NCI-H187 (cell line): ENCODE results near the gene RNF220.
"Not testable (repeated sequence)": the region's sequence is repeated elsewhere in the genome, so short reads cannot be mapped to it uniquely, and the experiment has no call there.

Source experiments
- DNase-seq, 2 experiments: peaks; one replicate each; lab custom pipeline; 2025; lab: John Stamatoyannopoulos, UW

Gene RNF220

DNA sequence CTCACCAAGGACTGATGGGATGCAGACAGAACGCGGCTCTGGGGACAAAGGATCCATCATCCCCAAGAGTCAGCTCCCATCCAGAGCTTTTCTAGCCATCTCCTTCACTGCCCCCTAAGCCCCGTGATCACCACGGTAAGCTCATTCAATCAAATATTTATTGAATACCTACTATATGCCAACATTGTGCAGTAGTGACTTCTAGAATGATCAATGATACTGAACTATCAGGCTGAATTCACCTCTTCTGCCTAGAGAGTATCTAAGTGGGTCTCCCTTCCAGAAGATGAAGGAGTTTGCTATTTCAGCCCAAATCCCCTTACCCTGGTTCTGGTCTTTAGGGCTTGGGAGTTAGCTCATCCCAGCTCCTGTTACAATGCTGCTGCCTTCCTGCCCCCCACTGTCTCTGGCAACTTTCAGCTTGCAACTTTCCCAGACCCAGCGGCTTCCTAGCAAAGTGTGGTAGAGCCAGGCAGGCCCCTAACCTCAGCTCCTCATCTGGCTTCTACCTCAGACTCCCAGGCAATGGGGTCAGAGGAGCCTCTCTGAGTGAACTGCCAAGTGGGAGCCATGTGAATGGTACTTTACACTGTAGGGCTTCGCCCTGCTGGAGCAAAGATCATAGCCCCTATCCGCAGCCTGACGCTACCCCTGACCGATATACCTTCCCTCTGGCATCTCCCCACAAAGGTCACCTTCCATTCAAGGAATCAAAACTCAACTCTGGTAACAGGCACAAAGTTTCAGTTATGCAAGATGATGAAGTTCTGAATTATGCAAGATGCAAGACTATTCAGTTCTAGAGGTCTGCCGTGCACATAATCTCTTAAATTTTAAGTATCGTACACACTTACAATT, 248.3 kb downstream of the RNF220 start:
- no peak for DNase-seq

DNA sequence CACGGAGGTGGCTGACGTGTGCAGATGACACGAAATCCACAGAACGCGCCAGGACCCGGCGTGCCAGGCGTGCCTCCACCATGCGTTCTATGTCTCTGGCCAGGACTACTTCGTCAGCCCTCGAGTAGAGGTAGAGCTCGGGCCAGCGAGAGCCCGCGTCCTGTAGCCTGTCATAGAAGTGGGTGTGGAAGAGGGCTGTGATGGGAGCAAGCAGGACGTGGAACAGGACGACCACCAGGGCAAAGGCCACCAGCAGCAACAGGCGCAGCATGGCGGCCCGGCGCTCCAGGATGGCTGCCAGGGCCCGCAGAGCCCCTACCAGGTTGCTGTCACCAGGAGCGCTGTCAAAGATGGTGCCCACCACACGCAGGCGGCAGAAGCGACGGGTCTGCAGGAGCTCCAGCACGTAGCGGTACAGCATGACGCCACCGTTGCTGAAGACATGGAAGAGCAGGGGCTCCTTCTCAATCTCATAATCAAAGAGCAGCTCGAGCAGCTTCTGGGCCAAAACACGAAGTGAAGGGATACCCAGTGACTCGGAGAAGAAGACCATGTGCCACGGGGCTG, 249.6 kb downstream of the RNF220 start:
- no peak for DNase-seq

- DNase-seq: no peak
Observed at GRCh38 chr1:44655609-44656008, 250.6 kb downstream of the RNF220 start.

- DNase-seq: no peak
Observed at GRCh38 chr1:44659566-44659965, 254.5 kb downstream of the RNF220 start.

DNA sequence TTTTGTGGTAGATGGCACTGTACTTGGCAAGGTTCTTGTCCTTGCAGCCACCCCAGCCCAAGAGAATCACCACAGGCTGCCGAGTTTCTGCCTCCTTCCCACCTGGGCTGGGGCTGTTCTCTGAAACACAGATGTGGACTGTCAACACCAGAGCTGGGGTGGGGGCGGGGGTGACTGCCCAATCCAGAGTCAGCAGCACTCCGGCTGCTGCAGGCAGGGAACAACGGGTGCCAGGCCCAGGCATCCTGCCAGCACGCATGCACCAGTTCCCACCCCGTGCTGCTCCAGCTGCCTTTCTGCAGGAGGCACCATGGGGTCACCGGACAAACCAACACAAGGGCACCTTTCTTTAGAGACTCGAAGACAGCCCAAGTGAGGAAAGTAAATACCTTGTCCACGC, 255.1 kb downstream of the RNF220 start:
- DNase-seq: no peak

- DNase-seq: no peak
Observed at GRCh38 chr1:44661781-44662682, 257.0 kb downstream of the RNF220 start.

DNA sequence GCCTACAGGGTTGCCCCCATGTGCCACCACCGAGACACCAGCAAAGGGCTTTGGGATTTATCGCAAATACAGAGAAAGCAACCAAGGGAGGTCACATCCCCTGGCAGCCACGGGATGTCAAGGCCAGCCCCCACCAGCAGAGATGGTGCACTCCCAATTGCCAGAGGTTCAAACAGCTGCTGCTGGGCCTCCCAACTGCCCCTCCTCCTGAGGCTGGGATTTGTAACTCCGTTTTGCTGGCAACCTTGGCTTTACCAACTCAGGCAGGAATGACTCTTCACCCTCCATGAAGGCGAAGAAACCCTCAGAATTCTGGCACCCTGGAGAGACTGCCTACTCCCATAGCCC, 257.6 kb downstream of the RNF220 start:
- DNase-seq: no peak

DNA sequence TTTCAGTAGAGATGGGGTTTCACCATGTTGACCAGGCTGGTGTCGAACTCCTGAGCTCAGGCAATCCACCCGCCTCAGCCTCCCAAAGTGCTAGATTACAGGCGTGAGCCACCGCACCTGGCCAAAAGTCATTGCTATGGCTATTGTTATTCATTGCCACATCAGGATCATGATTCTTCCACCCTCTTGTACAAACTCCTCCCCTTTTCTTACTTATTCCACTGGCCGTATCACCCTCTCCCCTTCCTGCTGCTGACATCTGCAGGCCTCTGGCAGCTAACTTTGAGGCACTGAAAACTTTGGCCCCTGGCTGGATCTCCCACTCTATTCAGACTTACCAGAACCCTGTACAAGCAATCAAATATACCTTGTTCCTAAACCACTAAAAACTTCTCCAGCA, 258.4 kb downstream of the RNF220 start:
- no peak for DNase-seq

DNA sequence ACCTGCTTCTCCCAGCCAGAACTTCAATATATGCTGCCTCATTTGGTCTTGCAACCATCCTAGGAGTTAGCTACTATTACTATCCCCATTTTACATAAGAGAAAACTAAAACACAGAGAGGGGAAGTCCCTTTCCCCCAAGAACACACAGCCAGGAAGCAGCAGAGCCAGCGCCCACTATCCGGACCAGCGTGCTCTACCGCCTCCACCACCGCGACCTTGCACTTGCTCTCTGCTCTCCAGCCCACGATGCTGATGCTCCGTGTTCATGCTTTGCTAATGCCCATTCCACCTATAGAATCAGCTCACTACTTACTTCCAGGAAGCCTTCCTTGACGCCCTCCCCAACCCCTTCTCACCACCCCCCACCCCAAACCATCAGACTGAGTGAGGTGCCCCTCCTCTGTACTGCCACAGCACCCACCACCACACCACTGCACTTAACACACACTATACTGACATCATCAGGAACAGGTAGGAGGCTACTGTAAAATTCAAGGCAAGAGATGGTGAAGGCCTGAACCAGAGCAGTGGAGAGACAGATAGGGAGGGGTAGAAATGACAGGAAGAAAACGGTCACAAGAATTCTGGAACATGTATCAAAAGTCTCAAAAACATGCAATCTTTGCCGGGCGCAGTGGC, 259.8 kb downstream of the RNF220 start:
- no peak for DNase-seq

GRCh38 chr1:44666719-44667118, 261.7 kb downstream of the RNF220 start:
- DNase-seq: not testable (repeated sequence)

DNA sequence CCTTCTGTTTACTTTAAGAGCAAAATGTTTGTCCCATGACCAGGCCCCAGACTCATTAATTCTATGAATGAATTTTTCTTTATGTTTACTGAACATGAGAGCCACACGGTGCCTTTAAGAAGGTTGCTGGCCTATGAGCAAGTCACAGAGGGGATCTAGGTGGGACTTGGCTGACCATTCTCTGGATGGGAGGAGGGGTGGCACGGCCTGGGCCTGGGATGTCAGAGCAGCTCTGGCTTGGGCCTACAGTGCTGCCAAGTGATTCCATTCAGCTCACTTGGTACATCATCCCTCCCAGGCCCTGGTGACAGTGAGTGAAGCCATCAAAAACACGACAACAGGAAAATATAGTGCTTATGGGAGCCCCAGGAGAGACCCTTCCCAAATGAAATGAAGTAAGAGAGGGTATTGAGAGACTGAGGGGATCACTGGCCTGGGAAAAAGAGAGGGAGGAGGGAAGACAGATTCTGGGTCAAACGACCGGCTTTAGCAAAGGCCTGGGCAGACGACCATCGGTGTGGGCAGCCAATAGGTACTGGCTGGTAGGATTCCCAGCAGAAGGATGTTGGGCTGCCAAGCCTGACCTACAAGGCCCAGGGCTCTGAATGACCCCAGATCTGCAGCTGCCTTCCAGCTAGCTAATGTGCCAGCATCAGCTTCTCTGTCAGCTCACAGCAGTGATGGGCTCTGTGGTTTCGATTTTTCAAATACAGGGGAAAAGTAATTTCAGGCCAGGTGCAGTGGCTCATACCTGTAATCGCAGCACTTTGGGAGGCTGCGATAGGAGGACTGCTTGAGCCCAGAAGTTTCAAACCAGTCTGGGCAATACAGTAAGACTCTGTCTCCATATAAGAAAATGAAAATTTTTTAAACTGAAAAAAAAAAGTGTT, 265.9 kb downstream of the RNF220 start:
- DNase-seq: no peak

DNA sequence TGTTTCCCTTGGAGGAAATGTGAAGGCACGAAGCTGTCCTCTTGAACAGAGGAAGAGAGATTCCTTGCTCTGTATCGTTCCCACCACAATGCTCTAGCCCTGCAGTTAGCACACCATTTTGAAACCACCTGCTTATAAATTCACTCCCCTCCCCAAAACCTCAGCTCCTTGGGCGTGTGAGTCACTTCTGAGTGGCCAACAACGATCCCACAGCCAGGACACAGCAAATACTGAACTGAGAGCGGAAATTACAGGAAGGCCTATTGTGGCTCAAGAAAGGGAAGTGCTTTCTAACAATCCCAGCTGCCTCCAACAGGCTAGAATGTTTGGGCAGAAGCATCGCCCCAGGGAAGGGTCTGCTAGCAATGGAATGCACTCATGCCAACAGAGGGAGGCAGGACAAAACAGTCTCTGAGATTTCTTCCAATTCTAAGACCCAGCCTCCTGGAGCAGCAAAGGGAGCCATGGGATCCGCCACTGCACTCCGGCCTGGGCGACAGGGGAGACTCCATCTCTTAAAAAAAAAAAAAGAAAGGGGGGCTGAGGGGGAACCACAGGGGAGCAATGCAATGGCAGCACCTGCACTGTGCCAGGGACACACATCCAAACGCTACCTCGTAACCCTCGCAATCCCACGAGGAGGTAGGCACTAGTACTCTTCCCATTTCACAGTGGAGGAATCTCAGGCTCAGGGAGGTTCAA, 267.4 kb downstream of the RNF220 start:
- DNase-seq: no peak

GRCh38 chr1:44672961-44673674, 268.1 kb downstream of the RNF220 start:
- no peak for DNase-seq

GRCh38 chr1:44673675-44674112, 268.6 kb downstream of the RNF220 start:
- no peak for DNase-seq

DNA sequence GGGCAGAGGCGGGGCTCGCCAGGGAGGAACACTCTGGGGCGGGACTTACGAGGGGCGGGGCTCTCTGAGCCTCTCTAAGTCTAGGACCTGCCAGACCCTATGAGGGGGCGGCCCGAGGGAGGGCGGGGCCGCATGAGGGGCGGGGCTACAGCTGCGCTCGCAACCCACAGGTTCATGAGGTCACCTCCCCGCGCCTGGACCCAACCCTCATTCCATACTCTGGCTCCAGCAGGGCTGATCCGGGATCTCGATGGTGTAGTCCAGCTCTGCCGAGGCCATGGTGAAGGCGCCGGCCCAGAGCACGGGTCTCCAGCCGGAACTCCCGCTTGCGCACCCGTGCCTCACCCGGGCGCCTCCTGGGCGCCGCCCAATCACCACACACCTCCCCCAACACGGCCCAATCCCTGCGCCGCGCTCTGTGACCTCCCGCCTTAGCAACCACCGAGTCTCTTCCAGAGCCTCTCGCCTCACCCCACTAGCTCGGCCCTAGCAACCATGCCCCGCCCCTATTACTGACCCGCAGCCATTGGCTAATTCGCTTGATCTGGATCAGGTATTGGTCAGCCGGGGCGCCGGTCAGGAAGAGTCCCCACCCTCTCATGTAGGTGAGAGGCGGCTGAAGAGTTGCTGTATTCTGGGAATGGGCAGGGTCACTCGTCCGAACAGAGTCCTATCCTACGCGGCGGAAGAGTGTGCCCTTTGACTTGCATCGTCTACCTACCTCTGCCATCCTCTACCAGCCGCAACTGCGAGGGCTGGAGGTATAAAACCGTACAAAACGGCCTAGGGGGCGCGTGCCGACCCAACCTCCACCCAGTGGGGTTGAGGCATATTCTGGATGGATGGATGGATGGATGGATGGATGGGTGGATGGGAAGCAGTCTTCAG, 269.3 kb downstream of the RNF220 start, which contains the start of the genes ARMH1 and TMEM53:
Gene ARMH1, plus strand, starts transcription at position 602 of the 888 bp plus-strand sequence. CDS start 14,984 bp downstream, outside the sequence.
Gene TMEM53, minus strand, starts transcription at position 369 of the 888 bp plus-strand sequence. Its CDS starts 90 bp downstream, at position 279.
- DNase-seq: peak; percentile 94 to 96

GRCh38 chr1:44675186-44675585, 270.1 kb downstream of the RNF220 start:
- no peak for DNase-seq

DNA sequence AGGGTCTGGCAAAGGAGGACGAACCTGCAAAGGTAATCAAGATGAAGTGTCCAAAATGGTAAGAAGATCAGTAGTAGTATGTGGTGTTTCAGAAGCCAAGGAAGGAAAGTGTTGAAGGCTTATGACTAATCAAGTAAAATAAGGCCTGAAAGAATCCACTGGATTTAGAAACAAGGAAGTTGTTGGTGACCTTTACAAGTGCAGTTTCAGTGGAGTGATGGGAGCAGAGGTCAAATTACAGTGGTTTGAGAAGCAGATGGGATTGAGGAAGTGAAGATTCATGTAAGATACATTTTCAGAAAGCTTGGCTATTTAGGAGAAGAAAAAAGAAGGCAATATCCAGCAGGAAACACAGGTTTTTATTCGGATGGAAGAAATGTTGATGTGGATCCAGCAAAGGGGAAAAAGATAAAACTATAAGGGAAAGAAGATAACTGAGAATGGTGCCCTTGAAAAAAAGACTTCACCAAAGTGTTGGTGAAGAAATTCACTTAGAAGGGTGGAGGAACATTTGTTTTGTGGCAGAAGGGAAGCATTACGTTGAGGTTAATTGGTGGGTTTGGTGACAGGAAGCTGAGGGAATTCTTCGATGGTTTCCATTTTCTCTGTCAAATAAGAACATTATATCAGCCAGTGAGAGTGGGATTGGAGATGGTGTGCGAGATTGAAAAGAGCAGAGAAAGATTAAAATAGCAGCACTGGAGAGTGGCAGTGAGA, 271.6 kb downstream of the RNF220 start:
- no peak for DNase-seq
